ENCODE measurements around the gene DPF3.

DPF3 gene

GRCh38 chr14:72792051-72792788 is 101.7 kb downstream of the DPF3 start:
- DNase-seq = no peak

GRCh38 chr14:72790887-72791566 is 102.9 kb downstream of the DPF3 start:
- no peak for DNase-seq

- DNase-seq = no peak
These were observed 104.8 kb downstream of the DPF3 start for GRCh38 chr14:72788972-72789728.

- DNase-seq = no peak
These were observed 105.6 kb downstream of the DPF3 start for GRCh38 chr14:72788255-72788654.

GRCh38 chr14:72787841-72788240 is 106.1 kb downstream of the DPF3 start:
- DNase-seq = no peak

- no peak for DNase-seq
These were observed 107.2 kb downstream of the DPF3 start for GRCh38 chr14:72786378-72787350.

- DNase-seq = no peak
These were observed 110.2 kb downstream of the DPF3 start for GRCh38 chr14:72783741-72784140.

- no peak for DNase-seq
These were observed 111.1 kb downstream of the DPF3 start for GRCh38 chr14:72782817-72783216.

GRCh38 chr14:72781561-72782508 is 112.1 kb downstream of the DPF3 start:
- DNase-seq = peak; percentile 45

GRCh38 chr14:72780751-72781150 is 113.2 kb downstream of the DPF3 start:
- DNase-seq = peak; percentile 19

GRCh38 chr14:72779679-72780078 is 114.2 kb downstream of the DPF3 start:
- DNase-seq = no peak

GRCh38 chr14:72777636-72778035 is 116.3 kb downstream of the DPF3 start:
- no peak for DNase-seq

- no peak for DNase-seq
These were observed 117.1 kb downstream of the DPF3 start for GRCh38 chr14:72776701-72777261.

- no peak for DNase-seq
These were observed 117.9 kb downstream of the DPF3 start for GRCh38 chr14:72775923-72776554.

GRCh38 chr14:72774894-72775620 is 118.8 kb downstream of the DPF3 start:
- no peak for DNase-seq

- no peak for DNase-seq
These were observed 119.8 kb downstream of the DPF3 start for GRCh38 chr14:72774141-72774540.

GRCh38 chr14:72771561-72771960 is 122.3 kb downstream of the DPF3 start:
- no peak for DNase-seq

- no peak for DNase-seq
These were observed 127.6 kb downstream of the DPF3 start for GRCh38 chr14:72766296-72766695.

- DNase-seq = no peak
These were observed 130.0 kb downstream of the DPF3 start for GRCh38 chr14:72763892-72764291.

GRCh38 chr14:72759670-72760069 is 134.2 kb downstream of the DPF3 start:
- no peak for DNase-seq

All from amniotic stem cell (primary cell).